HUES6 (cell line): Measurements from ENCODE around the gene KCP.

Experiments used
- H3K27ac ChIP-seq: 2 replicates; pipeline ENCODE4 v1.7.0; 2013; ENCODE audit warnings: low read depth, mild to moderate bottlenecking, low read length, inconsistent platforms
- H3K27me3 ChIP-seq: 2 replicates; pipeline ENCODE4 v1.6.1; 2013; ENCODE audit warnings: low read length; ENCODE audit not compliant: control insufficient read depth, insufficient read depth
- H3K36me3 ChIP-seq: 2 replicates; pipeline ENCODE4 v1.6.1; 2013; ENCODE audit warnings: low read length; ENCODE audit not compliant: control insufficient read depth, insufficient read depth
- H3K4me1 ChIP-seq: 2 replicates; pipeline ENCODE4 v1.6.1; 2013; ENCODE audit warnings: low read length; ENCODE audit not compliant: control insufficient read depth, insufficient read depth
- H3K4me3 ChIP-seq: 2 replicates; pipeline ENCODE4 v1.5.1; 2013; ENCODE audit warnings: low read depth, low read length
- H3K9ac ChIP-seq: one replicate; pipeline ENCODE4 v1.6.1; 2013; ENCODE audit warnings: mild to moderate bottlenecking, low read length
- H3K9me3 ChIP-seq: 2 replicates; pipeline ENCODE4 v1.6.1; 2013; ENCODE audit warnings: low read depth, low read length; ENCODE audit not compliant: control insufficient read depth, insufficient read depth

The KCP gene

GRCh38 chr7:128937647-128938543 is 27.4 kb upstream of the KCP start, which contains the start of gene IRF5:
TSS of gene IRF5 (plus strand) at chr7:128937927. CDS start at chr7:128942082, 4,155 bp downstream.
- no peaks in the 10 kb centered on the region for H3K36me3 ChIP-seq
- peaks cover 9% of the 10 kb centered on the region; the same call in 1 of the 2 replicates for H3K4me1 ChIP-seq
- peak within 1 kb of the TSS; percentile 69 for H3K4me3 ChIP-seq
- no peak within 1 kb of the TSS for H3K27ac ChIP-seq
- H3K9me3 ChIP-seq, result no peaks in the 10 kb centered on the region
- peak within 1 kb of the TSS; percentile 12 for H3K9ac ChIP-seq
- H3K27me3 ChIP-seq, result peaks cover 75% of the 10 kb centered on the region

DNA sequence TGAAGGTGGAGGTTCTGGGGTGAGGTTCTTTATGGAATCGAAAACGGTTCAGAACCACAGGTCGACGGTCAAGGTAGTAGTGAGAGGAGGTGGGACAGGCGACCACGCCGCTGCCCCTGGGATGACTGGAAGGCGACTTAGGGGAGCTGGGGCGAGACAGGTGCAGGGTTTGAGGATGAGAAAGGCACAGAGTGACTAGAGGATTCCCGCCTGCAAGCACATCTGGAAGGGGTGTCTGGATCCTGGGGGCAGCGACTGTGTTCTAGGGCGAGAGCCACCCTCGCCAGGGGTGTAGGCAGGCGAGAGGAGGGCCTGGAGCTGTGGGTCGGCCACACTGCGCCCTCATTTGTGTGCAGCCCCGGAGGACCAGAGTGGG is 26.8 kb upstream of the KCP start:
- Histone ChIP-seq H3K4me3 (peak overlapping the region; percentile 69), H3K9ac (no peak overlapping the region), H3K4me1 (peaks cover 9% of the 10 kb centered on the region; the same call in 1 of the 2 replicates), H3K36me3 (no peaks in the 10 kb centered on the region), H3K9me3 (no peaks in the 10 kb centered on the region), H3K27ac (no peak overlapping the region), H3K27me3 (peaks cover 78% of the 10 kb centered on the region)

GRCh38 chr7:128936798-128937197 is 26.3 kb upstream of the KCP start:
- Histone ChIP-seq H3K4me3 (no peak overlapping the region), H3K4me1 (peaks cover 9% of the 10 kb centered on the region; the same call in 1 of the 2 replicates), H3K27ac (no peak overlapping the region), H3K36me3 (no peaks in the 10 kb centered on the region), H3K9ac (no peak overlapping the region), H3K9me3 (no peaks in the 10 kb centered on the region), H3K27me3 (peaks cover 75% of the 10 kb centered on the region)

DNA sequence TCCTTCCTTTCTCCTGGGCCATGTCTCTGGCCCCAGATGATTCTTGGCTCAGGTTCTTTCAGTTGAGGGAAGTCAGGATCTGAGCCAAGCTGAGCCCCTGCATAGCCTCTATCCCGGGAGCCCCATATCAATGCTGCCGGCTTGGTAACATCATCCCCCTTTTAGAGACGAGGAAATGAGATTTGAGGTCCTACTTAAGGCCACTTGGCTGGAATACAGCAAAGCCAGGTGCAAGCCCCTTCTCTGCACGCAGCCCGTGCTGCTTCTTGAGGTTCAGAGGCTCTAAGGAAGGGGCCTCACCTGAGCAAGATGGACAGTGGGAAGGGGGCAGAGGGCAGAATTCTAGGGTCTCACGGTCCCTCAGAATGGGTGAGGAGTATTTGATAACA is 24.8 kb upstream of the KCP start:
- Histone ChIP-seq H3K9me3 (no peaks in the 10 kb centered on the region), H3K27me3 (peaks cover 65% of the 10 kb centered on the region), H3K4me1 (peaks cover 9% of the 10 kb centered on the region; the same call in 1 of the 2 replicates), H3K36me3 (no peaks in the 10 kb centered on the region), H3K9ac (no peak overlapping the region), H3K27ac (no peak overlapping the region), H3K4me3 (no peak overlapping the region)

DNA sequence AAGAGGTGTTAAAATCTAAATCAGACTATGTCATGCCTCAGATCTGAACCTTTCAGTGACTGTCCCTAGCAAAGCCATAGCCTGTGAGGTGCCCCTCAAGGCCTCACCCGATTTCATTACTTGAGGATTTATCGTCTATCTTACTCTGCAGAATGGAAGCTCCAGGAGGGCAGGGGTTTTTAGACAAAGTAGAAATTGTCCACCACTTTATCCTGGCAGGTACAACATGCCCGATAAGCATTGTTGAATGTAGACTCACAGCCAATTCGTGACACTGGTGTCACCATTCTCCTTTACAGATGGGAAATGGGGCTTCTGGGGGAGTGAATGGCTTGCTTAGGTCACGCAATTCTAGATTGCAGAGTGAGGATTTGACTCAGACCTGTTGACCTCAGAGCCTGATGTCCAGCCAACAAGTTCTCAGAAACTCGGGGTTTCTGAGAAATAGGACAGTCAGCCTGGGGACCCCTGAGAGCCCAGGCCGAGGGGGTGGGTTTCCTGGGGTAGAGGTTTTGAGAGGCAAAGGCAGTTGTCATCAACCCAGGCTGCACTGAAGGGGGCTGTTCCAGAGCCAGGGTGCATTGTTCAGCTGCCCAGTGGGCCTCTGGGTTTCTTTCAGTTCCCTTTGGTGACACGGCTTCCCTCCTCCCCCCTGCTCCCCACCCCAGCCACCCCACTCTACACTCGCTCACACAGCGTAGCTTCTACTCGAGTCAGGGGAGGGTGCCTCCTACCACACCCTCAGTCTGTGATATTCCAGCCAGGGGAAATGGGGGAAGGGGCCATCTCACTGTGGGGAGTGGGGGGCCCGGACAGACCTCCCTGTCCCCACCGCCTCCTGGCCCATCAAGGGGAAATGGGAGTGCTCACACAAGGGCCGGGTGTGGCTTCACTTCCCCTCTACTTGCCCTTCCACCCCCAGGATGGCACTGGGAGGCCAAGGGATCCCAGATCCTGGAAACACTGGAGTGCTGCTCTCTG is 24.1 kb upstream of the KCP start:
- Histone ChIP-seq H3K4me1 (peaks cover 9% of the 10 kb centered on the region; the same call in 1 of the 2 replicates), H3K9ac (no peak overlapping the region), H3K27me3 (peaks cover 58% of the 10 kb centered on the region), H3K27ac (no peak overlapping the region), H3K4me3 (no peak overlapping the region), H3K9me3 (no peaks in the 10 kb centered on the region), H3K36me3 (no peaks in the 10 kb centered on the region)

DNA sequence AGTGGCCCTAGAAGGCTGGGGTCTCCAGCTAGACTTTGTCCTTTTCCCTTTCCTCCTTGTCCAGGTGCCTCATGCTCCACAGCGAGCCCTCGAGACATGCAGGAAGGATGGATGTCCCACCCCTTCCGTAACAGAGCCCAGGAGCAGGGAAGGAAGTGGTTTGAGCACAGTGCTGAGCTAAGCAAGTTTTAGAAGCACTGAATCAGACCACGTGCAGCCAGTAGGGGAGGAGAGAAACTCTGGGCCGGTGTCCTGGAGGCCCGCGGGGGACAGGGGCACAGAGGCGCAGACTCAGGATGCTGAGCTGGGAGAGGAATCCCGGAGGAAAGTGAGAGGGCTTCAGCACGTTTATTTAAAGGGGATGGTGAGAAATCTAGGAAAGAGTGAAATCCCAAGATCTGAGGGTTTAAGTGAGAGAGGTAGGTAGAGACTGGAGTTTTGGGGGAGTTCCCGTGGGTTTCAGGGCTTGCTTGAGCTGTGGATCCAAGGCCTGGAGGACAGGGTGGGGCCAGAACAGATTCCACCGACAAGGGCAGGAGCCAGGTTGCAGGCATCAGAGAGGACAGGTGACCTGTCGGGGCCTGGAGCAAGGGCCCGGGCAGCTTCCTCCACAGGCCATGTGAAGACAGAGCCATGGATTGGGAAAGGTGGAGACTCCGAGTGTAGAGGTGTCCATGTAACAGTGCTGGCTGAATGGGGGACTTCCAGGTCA is 22.8 kb upstream of the KCP start:
- Histone ChIP-seq H3K9ac (no peak overlapping the region), H3K4me3 (no peak overlapping the region)

GRCh38 chr7:128932862-128933179 is 22.3 kb upstream of the KCP start:
- H3K9ac ChIP-seq, result no peak overlapping the region
- no peaks in the 10 kb centered on the region for H3K36me3 ChIP-seq
- no peak overlapping the region for H3K27ac ChIP-seq
- H3K27me3 ChIP-seq, result peaks cover 40% of the 10 kb centered on the region
- no peak overlapping the region for H3K4me3 ChIP-seq
- H3K4me1 ChIP-seq, result 0 out of 2 replicates have a peak, but pooled peaks cover 4% of the 10 kb centered on the region
- H3K9me3 ChIP-seq, result peaks cover 6% of the 10 kb centered on the region; the same call in 1 of the 2 replicates

More for the DNA sequence above, 22.8 kb upstream of the KCP start:
- H3K4me1 ChIP-seq, result peaks cover 4% of the 10 kb centered on the region; the same call in 1 of the 2 replicates
- peaks cover 3% of the 10 kb centered on the region; the same call in 1 of the 2 replicates for H3K9me3 ChIP-seq
- H3K27ac ChIP-seq, result no peak overlapping the region
- H3K27me3 ChIP-seq, result peaks cover 45% of the 10 kb centered on the region
- H3K36me3 ChIP-seq, result no peaks in the 10 kb centered on the region

GRCh38 chr7:128931965-128932861 is 21.7 kb upstream of the KCP start:
- Histone ChIP-seq H3K27ac (no peak overlapping the region), H3K9me3 (peaks cover 6% of the 10 kb centered on the region; the same call in 1 of the 2 replicates), H3K27me3 (peaks cover 34% of the 10 kb centered on the region), H3K9ac (no peak overlapping the region), H3K4me3 (no peak overlapping the region), H3K36me3 (no peaks in the 10 kb centered on the region), H3K4me1 (0 out of 2 replicates have a peak, but pooled peaks cover 4% of the 10 kb centered on the region)

- no peaks in the 10 kb centered on the region for H3K36me3 ChIP-seq
These were observed 20.8 kb upstream of the KCP start for GRCh38 chr7:128931190-128931798.

More at GRCh38 chr7:128931190-128931798, 20.8 kb upstream of the KCP start:
- no peak overlapping the region for H3K4me3 ChIP-seq
- H3K9ac ChIP-seq, result no peak overlapping the region
- H3K27ac ChIP-seq, result no peak overlapping the region
- 0 out of 2 replicates have a peak, but pooled peaks cover 4% of the 10 kb centered on the region for H3K4me1 ChIP-seq
- H3K27me3 ChIP-seq, result peaks cover 25% of the 10 kb centered on the region
- H3K9me3 ChIP-seq, result peaks cover 6% of the 10 kb centered on the region; the same call in 1 of the 2 replicates
